HG03280 (cell line): ENCODE data around the gene AMN1.
"Not testable (repeated sequence)": the region's sequence is repeated elsewhere in the genome, so short reads cannot be mapped to it uniquely, and the experiment has no call there.

ENCODE experiments used
- ATAC-seq: cut with Tn5 transposase; IDR thresholded peaks from one replicate; pipeline ENCODE4 v1.9.1; 2021; ENCODE audit warnings: mild to moderate bottlenecking, moderate library complexity; ENCODE audit not compliant: unreplicated experiment

The AMN1 gene

DNA sequence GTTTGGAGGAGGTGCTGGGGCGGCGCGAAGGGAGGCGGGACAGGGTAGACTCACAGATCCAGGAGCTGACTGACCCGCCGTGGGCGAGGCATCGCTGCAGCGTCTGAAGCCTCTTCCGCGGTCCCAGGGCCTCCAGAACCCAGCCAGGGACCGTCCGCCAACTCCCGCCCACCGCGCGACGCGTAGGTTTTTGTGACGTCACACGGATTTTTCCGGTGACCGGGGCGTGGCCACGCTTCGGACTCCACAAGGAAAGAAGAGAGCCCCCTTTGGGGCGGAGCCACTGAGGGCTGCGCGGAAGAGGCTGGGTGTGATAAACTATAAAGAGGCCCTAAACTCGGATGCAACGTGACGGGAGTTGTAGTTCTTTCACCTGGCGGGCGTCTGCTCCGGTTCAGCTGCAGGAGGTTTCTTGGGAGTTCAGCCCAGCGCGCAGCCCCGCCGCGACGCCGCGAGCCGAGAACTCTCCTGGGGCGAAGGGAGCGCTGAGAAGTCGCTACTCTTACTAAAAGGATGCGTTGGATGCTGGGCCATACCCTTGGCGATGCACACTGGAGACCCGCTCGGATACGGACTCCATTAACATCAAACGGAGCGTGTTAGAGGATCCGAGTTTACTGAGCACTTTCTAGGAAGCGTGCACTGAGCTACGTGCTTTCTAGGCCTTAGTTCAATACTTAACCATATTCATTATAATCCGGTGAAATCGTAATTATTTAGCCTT, at the start of gene AMN1:
Gene AMN1 (minus strand): TSS at position 105 of the 724 bp plus-strand sequence. CDS start 13 bp downstream, at position 92.
- ATAC-seq = peak; percentile 96

DNA sequence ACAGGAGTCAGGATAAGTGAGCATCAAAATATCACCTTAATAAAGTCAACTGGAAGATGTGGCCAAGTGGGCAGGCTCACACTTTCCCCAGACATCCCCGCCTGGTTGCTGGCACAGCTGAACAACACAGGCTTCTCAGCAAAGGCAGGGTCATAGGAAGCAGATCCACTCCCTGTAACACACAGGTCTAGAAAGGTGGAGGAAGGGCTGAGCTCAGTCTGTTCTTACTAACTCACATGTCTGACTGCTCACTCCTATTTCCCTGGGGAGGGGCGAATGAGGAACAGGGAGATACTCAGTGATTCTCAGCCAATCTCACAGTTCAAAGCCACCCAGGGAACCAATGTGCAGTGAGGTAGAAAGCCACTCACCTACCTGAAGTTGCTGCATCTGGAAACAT, 45.0 kb upstream of the AMN1 start:
- ATAC-seq = no peak

DNA sequence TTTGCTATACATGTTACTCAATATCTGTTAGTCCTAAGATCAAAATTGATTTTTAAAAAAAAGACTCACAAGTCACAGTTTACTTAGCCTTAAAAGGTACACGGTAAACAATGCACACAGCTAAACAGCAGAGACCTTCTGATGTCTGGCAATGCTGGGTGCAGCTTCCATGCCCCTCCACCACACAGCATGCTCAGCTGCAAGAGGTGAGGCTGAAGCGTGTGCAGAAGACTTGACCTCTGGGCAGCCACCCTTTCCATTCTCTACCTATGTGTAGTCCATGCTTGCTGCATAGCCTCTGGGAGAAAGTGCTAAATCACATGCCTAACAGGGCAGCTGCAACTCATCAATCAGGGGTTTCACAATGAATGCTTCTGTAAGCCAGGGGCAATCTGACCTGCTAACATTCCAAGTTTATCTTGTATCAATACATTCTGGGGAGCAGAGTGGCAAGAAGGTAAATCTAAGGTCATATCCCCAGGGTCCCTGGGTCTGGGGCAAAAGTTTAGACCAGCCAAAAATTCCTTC, 44.5 kb upstream of the AMN1 start:
- no peak for ATAC-seq

DNA sequence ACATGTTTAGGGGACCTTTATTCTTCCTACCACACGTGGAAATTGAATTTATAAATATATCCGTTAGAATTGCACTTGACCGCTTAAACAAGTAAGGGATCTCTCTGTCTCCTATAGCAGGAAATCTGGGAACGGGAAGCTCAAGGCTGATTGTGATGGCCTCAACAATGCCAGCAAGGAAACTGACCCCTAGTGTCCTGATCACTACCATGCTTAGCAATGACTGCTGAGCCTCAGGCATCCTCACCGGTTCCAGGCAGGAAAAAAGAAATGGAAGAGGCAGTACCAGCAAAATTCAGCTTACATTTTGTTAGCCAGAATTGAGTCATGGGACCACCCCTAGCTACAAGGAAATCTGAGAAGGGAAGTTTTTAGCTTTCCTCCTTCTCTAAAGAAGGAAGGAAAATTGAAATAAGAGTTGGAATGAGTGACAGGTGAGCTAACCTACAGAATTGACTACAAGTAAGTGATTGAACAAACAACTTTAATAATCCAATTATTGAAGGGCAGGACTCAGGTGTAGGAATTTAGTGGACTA, 43.9 kb upstream of the AMN1 start:
- ATAC-seq = no peak

DNA sequence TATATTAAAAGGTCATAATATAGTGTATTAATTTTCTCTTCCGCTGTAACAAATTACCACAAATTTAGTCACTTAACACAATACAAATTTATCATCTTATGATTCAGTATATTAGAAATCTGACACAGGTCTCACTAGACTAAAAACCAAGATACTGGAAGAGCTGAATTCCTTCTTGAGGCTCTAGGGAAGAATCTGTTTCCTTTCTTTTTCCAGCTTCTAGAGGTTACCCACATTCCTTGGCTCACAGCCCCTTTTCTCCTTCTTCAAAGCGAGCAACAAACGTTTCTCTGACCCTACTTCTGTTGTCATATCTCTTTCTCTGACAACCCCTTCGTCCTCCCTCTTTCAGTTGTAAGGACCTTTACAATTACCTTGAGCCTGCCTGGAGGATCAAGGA, 43.4 kb upstream of the AMN1 start:
- ATAC-seq = no peak

DNA sequence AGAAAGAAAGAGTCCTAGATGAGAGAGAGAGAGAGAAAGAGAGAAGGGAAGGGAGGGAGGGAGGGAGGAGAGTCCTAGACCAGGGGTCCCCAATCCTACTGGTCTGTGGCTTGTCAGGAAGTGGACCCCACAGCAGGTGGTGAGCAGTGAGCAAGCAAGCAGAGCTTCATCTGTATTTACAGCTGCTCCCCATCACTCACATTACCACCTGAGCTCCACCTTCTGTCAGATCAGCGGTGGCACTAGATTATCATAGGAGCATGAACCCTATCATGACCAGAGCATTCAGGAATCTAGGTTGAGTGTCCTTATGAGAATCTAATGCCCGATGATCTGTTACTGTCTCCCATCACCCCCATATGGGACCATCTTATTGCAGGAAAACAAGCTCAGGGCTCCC, 39.2 kb upstream of the AMN1 start:
- ATAC-seq = no peak

DNA sequence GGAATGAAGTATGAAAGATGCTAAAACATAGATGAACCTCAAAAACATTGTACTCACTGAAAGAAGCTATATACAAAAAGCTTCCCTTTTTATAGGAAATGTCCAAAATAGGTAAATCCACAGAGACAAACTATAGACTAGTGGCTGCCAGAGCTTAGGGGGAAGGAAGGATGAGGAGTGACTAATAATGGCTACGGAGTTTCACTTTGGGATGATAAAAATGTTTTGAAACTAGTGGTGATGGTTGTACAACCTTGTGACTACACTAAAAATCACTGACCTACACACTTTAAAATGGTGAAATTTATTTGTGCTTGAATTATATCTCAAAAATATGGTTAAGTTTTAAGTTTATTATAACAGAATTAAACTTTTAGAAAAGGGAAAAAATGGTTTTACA, 37.1 kb upstream of the AMN1 start:
- no peak for ATAC-seq

DNA sequence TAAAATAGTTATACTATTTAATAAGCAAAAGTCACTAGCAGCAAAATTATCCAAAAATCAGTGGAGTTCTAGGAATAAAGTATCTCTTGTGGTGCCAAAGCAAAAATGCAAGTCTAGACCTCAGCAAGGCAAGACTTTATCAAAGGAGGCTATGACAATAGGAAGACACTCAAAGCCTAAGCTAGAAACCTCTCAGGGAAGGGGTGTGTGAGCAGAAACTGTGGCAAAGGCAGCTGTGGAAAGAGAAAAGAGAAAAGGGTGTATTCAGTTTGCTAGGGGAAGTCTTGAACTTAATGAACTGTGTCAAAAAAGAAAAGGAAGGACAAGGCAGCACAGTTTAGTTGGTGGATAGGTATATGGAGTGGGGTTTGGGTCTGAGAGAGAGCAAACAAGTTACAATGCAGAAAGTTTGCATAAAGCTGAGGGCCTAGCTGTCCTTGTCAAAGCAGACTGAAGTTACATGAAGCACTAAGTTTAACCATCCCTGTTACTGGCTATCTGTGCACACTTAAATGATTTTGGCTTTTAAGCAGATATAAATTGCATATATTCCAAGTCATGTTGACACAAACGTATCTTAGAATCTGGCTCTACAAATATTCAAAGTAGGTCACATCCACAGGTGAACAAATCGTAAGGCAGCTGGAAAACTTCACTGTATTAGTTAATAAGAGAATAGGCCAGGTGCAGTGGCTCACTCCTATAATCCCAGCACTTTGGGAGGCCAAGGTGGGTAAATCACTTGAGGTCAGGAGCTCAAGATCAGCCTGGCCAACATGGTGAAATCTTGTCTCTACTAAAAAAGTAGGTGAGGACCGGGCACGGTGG, 31.0 kb upstream of the AMN1 start:
- ATAC-seq = no peak

DNA sequence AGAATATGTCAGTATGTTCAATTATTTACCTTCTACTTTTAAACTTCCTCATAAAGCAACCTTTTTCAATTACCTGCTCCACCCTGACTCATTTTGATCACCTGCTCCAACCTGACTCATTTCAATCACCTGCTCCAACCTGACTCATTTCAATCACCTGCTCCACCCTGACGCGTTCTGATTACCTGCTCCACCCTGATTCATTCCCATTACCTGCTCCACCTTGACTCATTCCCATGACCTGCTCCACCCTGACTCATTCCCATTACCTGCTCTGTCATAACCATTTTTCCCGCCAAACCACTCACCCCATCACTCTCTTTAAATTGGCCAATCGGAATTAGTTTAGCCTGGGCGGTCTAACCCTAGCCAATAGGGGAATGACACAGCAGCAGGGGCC, 29.5 kb upstream of the AMN1 start:
- not testable (repeated sequence) for ATAC-seq

DNA sequence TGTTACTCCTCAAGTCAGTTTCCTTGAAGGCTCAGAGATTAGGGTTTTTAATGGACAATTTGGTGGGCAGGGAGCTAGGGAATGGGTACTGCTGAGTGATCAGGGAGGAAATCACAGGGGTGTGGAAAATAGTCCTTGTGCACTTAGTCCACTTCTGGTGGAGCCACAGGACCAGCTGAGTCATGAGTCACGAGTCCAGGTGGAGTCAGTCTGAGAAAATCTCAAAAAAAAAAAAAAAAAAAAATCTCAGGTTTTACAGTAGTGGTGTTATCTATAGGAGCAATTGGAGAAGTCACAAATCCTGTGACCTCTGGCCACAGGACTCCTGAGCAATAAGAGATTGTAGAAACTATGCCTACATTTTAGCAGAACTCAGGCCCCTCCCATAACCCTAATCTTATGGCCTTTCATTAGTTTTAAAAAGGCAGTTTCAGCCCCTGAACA, 28.2 kb upstream of the AMN1 start:
- no peak for ATAC-seq

DNA sequence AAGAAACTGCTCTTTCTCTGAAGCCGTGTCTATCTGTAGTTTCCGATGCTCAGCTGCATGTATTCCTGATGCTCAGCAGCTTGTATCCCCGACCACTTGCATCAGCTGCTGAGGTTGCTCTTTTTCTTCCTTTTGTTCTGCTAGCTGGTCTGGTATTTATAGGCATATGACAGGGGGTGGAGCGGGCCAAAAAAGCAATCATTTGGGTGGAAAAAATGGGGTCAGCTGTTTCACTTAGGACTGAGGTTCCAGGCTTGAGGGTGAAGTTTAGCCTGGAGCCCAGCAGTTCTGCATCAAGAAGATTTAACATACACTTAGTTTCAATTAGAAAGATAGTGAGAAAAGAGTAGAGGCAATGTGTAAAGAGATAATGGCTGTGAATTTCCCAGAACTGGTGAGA, 23.6 kb upstream of the AMN1 start:
- ATAC-seq = no peak

DNA sequence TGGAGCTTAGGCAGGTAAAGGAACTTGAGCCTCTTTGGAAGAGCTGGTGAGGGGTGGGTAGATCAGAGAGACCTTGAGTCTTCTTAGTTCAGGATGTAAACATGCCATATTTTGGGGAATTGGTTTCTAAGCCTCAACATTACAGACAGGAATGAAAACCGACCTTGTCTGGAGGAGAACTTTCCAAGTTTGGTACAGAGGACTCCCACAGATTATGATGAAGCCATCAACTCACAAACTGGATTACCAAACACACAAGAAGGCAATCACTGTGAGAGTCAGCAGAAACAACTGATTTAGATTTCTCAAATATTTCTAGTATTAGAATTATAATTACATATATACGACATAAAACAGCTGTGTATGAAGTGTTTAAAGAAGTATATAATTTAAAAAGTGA, 22.3 kb upstream of the AMN1 start:
- no peak for ATAC-seq

DNA sequence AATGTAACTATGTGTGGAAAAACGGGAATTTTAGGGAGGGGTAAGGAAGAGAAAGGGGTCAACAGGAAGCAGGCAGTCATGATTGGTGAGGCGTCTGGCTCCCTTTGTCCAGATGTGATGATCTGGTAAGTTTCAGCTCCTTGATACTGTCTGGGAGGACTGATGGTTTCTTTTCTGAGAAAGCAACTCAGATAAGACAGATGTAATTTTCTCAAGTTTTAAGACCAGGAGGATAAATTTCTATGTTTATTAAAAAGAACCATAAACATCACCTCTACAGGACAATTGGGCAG, 21.9 kb upstream of the AMN1 start:
- no peak for ATAC-seq

DNA sequence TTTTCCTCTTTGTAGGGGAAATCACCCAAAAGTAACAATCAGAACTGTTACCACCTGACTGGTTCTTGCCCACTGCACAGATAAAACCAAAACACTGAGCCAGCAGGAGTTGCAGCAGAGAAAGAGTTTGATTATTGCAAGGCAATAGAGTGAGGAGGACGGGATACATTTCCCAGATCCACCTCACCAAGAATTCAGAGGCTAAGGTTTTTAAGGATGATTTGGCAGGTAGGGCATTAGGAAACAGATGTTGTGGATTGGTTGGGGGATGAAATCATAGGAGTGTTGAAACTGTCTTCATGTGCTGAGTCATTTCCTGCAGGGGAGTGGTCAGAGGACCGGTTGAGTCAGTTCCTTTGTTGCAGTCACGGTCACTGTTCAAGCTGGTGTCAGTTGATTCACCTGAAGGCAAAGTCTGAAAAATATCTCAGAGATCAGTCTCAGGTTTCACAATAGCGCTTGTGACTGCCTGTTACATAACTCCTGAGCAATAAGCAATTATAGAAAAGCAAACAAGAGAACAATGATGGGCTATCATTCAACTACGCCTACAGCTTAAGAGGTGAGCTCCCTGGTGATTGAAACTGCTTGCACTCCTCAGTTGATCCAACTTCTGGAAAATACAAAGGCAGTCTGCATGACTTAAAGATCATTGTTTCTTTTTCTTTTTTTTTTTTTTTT, 20.3 kb upstream of the AMN1 start:
- ATAC-seq = peak; percentile 84

DNA sequence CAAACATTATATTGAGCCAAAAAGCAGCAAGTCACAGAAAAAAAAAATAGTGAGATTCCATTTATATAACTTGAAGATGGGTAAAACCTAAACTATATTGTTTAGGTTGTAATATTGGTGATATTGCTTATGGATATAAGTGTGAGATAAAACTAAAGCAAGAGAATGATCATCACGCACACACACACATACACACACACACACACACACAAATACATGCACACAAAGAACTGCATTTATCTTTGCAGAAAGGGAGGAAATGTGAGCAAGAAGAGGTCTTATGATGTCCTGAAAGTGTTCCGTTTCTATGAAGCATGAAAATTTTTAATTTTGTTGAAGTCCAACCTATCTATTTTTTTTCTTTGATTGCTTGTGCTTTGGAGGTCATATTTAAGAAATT, 16.4 kb upstream of the AMN1 start:
- no peak for ATAC-seq

DNA sequence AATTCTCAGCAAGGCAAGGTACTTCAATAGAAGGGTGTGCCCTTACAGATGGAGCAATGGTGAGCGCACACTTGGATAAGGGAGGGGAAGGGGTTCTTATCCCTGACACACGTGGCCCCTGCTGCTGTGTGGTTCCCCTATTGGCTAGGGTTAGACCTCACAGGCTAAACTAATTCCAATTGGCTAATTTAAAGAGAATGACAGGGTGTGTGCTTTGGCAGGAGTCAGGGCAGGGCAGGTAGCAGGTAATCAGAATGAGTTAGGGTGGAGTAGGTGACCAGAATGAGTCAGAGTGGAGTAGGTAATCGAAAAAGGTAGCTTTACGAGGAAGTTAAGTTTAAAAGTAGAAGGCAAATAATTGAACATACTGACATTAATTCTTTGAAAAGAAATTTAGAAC, 15.5 kb upstream of the AMN1 start:
- ATAC-seq = not testable (repeated sequence)

DNA sequence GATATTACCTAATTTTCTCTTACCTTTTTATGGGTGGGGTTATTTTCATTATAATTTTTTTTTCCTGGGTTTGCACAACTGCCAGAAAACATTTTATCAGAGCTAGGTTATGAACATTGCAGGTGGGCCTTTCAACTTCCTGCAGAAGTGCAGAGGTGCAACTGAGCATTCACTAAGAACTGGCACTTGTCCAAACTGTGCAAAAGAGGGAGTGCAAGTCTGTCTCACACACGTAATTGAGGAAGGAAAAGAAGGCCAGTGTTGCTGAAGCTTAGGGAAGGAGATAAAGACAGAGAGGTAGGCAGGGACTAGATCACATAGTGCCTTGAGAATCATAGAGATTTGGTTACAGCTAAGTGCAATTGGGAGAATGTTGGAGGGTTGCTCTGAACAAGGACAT, 14.1 kb upstream of the AMN1 start:
- ATAC-seq = no peak

DNA sequence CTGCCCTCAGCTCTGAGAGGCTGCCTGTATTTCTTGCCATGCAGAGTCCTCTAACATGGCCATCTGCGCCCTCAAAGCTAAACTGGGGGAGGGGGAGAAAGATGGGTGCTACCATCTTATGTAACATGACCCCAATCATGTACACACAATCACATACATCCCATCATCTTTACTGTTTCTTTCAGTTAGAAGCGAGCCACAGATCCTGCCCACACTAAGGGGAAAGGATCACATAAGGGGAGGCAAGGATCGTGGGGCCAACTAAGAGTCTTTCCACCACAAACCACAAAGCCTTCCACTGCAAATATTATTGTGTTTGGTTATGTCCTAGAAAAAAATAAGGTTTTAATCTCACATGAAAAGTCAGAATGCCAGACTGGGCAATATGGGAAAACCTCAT, 11.8 kb upstream of the AMN1 start:
- ATAC-seq = no peak

DNA sequence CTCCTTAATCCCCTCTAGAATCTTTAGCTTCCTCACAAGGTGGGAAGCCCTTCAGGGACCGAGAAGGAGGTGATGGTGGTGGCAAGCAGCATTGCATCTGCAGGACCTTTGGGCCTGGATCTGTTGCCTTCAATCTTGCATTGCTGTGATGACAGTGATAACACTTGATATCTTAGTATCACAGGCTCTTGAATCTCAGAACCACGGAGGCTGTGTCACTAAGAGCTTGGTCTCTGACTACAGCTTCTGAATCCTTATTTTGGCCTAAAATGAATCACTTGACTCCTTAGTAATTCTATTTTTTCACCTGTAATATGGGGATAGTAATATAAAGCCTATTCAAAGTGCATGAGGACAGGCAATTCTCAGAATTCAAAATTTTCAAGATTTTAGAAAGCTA, 8.9 kb upstream of the AMN1 start:
- ATAC-seq = no peak

DNA sequence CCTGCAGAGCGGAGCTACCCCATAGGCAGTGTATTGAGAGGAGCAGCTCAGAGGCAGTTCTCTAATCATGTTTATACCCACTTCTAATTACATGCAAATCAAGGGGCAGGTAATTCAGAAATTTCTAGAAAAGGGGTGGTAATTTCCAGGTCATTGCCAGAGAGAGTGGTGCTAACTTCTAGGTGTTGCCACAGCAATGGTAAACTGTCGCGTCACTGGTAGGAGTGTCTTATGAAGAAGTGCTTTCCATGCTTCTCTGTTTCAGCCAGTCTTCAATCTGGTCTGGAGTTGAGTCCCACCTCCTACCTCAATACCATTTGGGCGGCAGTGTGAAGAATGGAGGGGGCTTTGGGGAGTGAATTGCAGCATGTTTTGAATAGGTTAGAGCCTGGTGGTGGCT, 8.5 kb upstream of the AMN1 start:
- ATAC-seq = no peak

DNA sequence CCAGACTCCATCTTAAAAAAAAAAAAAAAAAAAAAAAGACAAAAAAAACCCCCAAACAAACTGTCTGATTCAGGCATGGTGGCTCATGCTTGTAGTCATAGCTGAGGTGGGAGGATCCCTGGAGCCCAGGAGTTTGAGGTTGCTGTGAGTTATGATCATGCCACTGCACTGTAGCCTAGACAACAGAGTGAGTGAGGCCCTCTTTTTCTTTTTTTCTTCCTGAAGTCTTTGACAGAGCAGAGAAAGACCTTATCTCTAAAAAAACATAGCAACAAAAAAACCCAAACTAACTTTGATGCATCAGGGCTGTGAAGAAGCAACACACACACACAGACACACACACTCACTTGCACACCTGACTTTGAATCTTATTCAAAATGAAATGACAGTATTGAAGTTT, 7.7 kb upstream of the AMN1 start:
- peak; percentile 43 for ATAC-seq
